Skeletal muscle tissue (tissue), 4 donors: ENCODE measurements around the gene PTCD3. TPM values are rescaled to one million over a fixed set of nuclear protein-coding genes. Genes with fewer than 3 reads are reported as not detected.

ENCODE experiments used
- H3K27ac ChIP-seq: one replicate; pipeline ENCODE4 v1.7.0; 2013; ENCODE audit warnings: mild to moderate bottlenecking, low read depth, low read length, inconsistent platforms
- H3K27me3 ChIP-seq, 3 donors: one replicate each; pipeline ENCODE4 v1.7.0; 2013; ENCODE audit warnings: low read length in 3 of 3; ENCODE audit not compliant: control insufficient read depth in 3 of 3, insufficient read depth in 3 of 3
- H3K36me3 ChIP-seq, 3 donors: one replicate each; pipeline ENCODE4 v1.7.0; 2013; ENCODE audit warnings: low read length in 3 of 3; ENCODE audit not compliant: control insufficient read depth in 3 of 3, insufficient read depth in 3 of 3
- H3K4me1 ChIP-seq, 3 donors: one replicate each; pipeline ENCODE4 v1.7.0; 2013; ENCODE audit warnings: low read length in 3 of 3, mild to moderate bottlenecking in 3 of 3; ENCODE audit not compliant: control insufficient read depth in 3 of 3, insufficient read depth in 3 of 3
- H3K4me3 ChIP-seq, 3 donors: one replicate each; pipeline ENCODE4 v1.7.0; 2013; ENCODE audit warnings: low read length in 3 of 3
- H3K9ac ChIP-seq, 3 donors: one replicate each; pipeline ENCODE4 v1.7.0; 2013; ENCODE audit warnings: low read length in 3 of 3, mild to moderate bottlenecking in 3 of 3, moderate library complexity in 2 of 3, low read depth in 1 of 3
- H3K9me3 ChIP-seq, 3 donors: one replicate each; pipeline ENCODE4 v1.7.0; 2013; ENCODE audit warnings: low read length in 3 of 3; ENCODE audit not compliant: control insufficient read depth in 3 of 3
- total RNA-seq: library from RNA; depleted of rRNA; stranded (reverse); fragments of >200 nt; gene quantifications from one replicate; pipeline ENCODE4 v1.2.3, GENCODE V29; 2014
- donor health status: Osteomylitis.

PTCD3 gene
- total RNA-seq, 1 donor from 2014 or later: 87.2 TPM

- H3K4me1 ChIP-seq: peaks cover 6 to 9% (median 7%) of the 10 kb centered on the region in 3 donors
- H3K36me3 ChIP-seq: peaks cover 16 to 34% (median 29%) of the 10 kb centered on the region in 3 donors
- H3K4me3 ChIP-seq: no peak overlapping the region
- H3K9ac ChIP-seq: no peak overlapping the region
- H3K9me3 ChIP-seq: no peaks in the 10 kb centered on the region
- no peak overlapping the region for H3K27ac ChIP-seq
- H3K27me3 ChIP-seq: no peaks in the 10 kb centered on the region
Measured at GRCh38 chr2:86171295-86171694, 65.3 kb downstream of the PTCD3 start.

GRCh38 chr2:86172610-86173009 lies 66.6 kb downstream of the PTCD3 start:
- Histone ChIP-seq H3K36me3 (peaks cover 16 to 38% (median 26%) of the 10 kb centered on the region in 3 donors), H3K27me3 (no peaks in the 10 kb centered on the region), H3K4me1 (peaks cover 9% of the 10 kb centered on the region in 3 donors)

GRCh38 chr2:86174445-86174844 lies 68.4 kb downstream of the PTCD3 start:
- Histone ChIP-seq H3K36me3 (peaks cover 15 to 41% (median 33%) of the 10 kb centered on the region in 3 donors), H3K9me3 (no peaks in the 10 kb centered on the region), H3K27me3 (no peaks in the 10 kb centered on the region)

More at GRCh38 chr2:86172610-86173009, 66.6 kb downstream of the PTCD3 start:
- H3K27ac ChIP-seq: no peak overlapping the region
- no peaks in the 10 kb centered on the region for H3K9me3 ChIP-seq
- no peak overlapping the region for H3K9ac ChIP-seq
- no peak overlapping the region for H3K4me3 ChIP-seq

GRCh38 chr2:86175828-86176227 lies 69.8 kb downstream of the PTCD3 start:
- no peak overlapping the region for H3K9ac ChIP-seq
- H3K27me3 ChIP-seq: no peaks in the 10 kb centered on the region
- H3K4me3 ChIP-seq: no peak overlapping the region
- H3K36me3 ChIP-seq: peaks cover 16 to 33% (median 26%) of the 10 kb centered on the region in 3 donors
- no peaks in the 10 kb centered on the region for H3K9me3 ChIP-seq
- no peak overlapping the region for H3K27ac ChIP-seq
- peaks cover 9% of the 10 kb centered on the region in 3 donors for H3K4me1 ChIP-seq

More at GRCh38 chr2:86174445-86174844, 68.4 kb downstream of the PTCD3 start:
- Histone ChIP-seq H3K27ac (no peak overlapping the region), H3K4me3 (no peak overlapping the region), H3K4me1 (peaks cover 9% of the 10 kb centered on the region in 3 donors), H3K9ac (no peak overlapping the region)

- Histone ChIP-seq H3K27ac (no peak overlapping the region), H3K4me1 (peaks cover 9% of the 10 kb centered on the region in 3 donors), H3K9me3 (no peaks in the 10 kb centered on the region), H3K36me3 (peaks cover 13 to 33% (median 26%) of the 10 kb centered on the region in 3 donors), H3K27me3 (no peaks in the 10 kb centered on the region), H3K4me3 (no peak overlapping the region), H3K9ac (peak overlapping the region in 1 of 3 donors; percentile 33)
Measured at GRCh38 chr2:86176597-86176996, 70.6 kb downstream of the PTCD3 start.

- no peak overlapping the region for H3K27ac ChIP-seq
- H3K4me1 ChIP-seq: peaks cover 12 to 25% (median 23%) of the 10 kb centered on the region in 3 donors
- no peak overlapping the region for H3K4me3 ChIP-seq
- H3K36me3 ChIP-seq: peaks cover 0 to 3% (median 0%) of the 10 kb centered on the region in 3 donors
- no peak overlapping the region for H3K9ac ChIP-seq
- no peaks in the 10 kb centered on the region for H3K9me3 ChIP-seq
- H3K27me3 ChIP-seq: no peaks in the 10 kb centered on the region
Measured at GRCh38 chr2:86185517-86186212, 79.6 kb downstream of the PTCD3 start.

GRCh38 chr2:86186431-86186830 lies 80.4 kb downstream of the PTCD3 start:
- H3K9ac ChIP-seq: no peak overlapping the region
- no peak overlapping the region for H3K4me3 ChIP-seq
- H3K4me1 ChIP-seq: peaks cover 19 to 33% (median 29%) of the 10 kb centered on the region in 3 donors
- no peaks in the 10 kb centered on the region for H3K9me3 ChIP-seq
- H3K36me3 ChIP-seq: no peaks in the 10 kb centered on the region
- no peaks in the 10 kb centered on the region for H3K27me3 ChIP-seq
- H3K27ac ChIP-seq: no peak overlapping the region

GRCh38 chr2:86189782-86190416 lies 83.9 kb downstream of the PTCD3 start:
- no peak overlapping the region for H3K27ac ChIP-seq

More at GRCh38 chr2:86189782-86190416, 83.9 kb downstream of the PTCD3 start:
- Histone ChIP-seq H3K9me3 (no peaks in the 10 kb centered on the region), H3K27me3 (no peaks in the 10 kb centered on the region), H3K9ac (no peak overlapping the region), H3K36me3 (no peaks in the 10 kb centered on the region), H3K4me3 (no peak overlapping the region), H3K4me1 (peaks cover 39 to 51% (median 43%) of the 10 kb centered on the region in 3 donors)
